ENCODE data around the gene ITGA5. TPM values are rescaled to one million over a fixed set of nuclear protein-coding genes. Genes with fewer than 3 reads are reported as not detected.

ITGA5 gene
- total and polyA plus RNA-seq, 10 donors, result 7.0 to 44.9 (median 28.2) TPM

DNA sequence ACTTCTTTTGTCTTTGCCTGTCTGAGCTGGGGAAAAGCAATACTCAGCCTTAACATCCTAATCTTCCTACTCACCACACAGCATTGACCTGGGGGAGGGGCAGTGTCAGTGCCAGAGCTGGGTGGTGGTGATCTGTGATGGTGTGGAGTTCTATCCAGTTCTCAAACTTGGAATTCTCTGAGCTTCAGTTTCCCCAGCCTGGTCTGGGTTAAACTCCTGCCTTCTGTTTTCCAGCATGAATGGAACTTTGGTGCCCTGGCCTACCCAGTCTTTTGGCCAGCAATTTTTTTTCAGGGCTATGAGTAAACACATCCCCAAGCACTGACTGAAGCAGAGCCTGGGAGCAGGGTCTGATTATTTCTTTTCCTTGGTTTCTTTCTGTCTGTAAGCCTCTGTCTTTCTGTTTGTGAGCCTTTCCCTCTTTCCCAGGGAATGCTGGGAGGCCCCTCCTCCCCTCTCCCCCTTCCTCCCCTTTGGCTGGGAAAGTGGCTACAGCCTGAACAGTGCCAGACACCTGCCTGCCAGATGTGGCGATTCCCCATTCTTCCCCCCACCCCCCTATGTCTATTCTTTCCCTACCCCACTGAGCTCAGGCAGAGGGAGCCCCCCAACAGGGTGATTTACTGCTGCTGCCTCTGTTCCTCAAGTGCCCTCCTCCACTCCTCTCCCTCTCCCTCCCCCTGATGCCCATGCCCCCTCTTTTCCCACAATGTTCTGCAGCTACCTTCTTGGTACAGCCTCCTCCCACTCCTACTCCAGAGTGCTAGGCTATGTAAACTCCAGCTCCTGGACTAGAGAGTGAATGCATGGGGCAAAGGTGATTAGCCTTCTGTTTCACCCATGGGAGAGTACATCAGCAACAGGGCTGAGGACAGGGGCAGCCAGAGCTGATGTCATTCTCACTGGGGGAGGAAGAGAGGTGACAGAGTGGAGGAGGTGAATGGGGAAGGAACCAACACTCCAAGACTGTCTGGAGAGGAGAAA, 65.9 kb downstream of the ITGA5 start:
- no peak for DNase-seq
- peaks cover 2 to 32% (median 15%) of the 10 kb centered on the region in 6 donors for H3K4me1 ChIP-seq
- 66 to 93% (median 83%) methylated on average over 1 of the region's 1 CpG for WGBS, 5 donors
- H3K27ac ChIP-seq, result no peak overlapping the region
- H3K36me3 ChIP-seq, result peaks cover 4 to 70% (median 34%) of the 10 kb centered on the region in 6 donors
- TF ChIP-seq CTCF (IDR thresholded peaks at IDR 0.05 in 8 of 11, conservative IDR thresholded peaks at IDR 0.05 in 3 of 11), result no peak
- TF ChIP-seq POLR2A (IDR thresholded peaks at IDR 0.05), result no peak
- TF ChIP-seq POLR2AphosphoS5 (IDR thresholded peaks at IDR 0.05), result no peak
- no peak overlapping the region for H3K4me3 ChIP-seq
- no peaks in the 10 kb centered on the region for H3K9me3 ChIP-seq
- no peaks in the 10 kb centered on the region for H3K27me3 ChIP-seq (replicated peaks in 1 of 7)
- intact Hi-C loops (cut with DNase I; ENCODE audit: low total_unique reads), result no loop called here

DNA sequence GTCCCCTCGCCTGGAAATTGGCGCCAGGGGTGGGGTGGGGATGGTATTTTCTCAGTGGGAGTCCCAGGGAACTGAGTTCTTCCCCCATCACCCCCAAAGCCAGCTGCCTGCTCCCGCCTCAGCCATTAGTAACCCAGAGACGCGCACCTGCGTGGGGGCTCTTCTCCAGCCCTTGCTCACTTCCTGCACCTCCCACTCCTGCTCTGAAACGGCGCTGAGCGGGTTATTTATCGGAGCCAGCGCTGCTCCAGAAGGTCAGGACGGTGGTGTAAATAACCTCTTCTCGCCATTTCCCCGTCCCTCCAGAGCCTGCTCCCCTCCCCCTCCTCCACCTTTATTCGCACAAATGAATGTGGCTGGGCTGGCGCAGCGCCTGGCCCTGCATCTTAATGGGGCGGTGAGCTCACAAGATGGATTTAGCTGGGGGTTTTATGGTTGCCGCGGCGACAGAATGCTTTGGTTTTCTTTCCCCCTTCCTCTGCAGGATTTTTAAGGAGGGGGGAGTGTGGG, 67.0 kb downstream of the ITGA5 start:
- TF ChIP-seq POLR2A (IDR thresholded peaks at IDR 0.05) (no peak), POLR2AphosphoS5 (IDR thresholded peaks at IDR 0.05) (peak in 2 of 3 donors; percentile 7 to 11)
- no peaks in the 10 kb centered on the region for H3K9me3 ChIP-seq
- no peak for DNase-seq
- peaks cover 0 to 21% (median 10%) of the 10 kb centered on the region in 6 donors for H3K4me1 ChIP-seq
- WGBS, 5 donors, result 19 to 43% (median 33%) methylated on average over 21 of the region's 21 CpGs
- H3K36me3 ChIP-seq, result peaks cover 4 to 81% (median 44%) of the 10 kb centered on the region in 6 donors
- intact Hi-C loops (cut with DNase I; ENCODE audit: low total_unique reads), result no loop called here
- no peak overlapping the region for H3K27ac ChIP-seq
- no peaks in the 10 kb centered on the region for H3K27me3 ChIP-seq (replicated peaks in 1 of 7)
- no peak overlapping the region for H3K4me3 ChIP-seq

- WGBS, 5 donors, result 67 to 80% (median 75%) methylated on average over 4 of the region's 4 CpGs
- H3K36me3 ChIP-seq, result peaks cover 4 to 88% (median 51%) of the 10 kb centered on the region in 6 donors
- intact Hi-C loops (cut with DNase I; ENCODE audit: low total_unique reads), result no loop called here
Observed at GRCh38 chr12:54351341-54351740, 67.7 kb downstream of the ITGA5 start.

GRCh38 chr12:54350743-54351142, 68.3 kb downstream of the ITGA5 start:
- Histone ChIP-seq H3K9me3 (no peaks in the 10 kb centered on the region), H3K27me3 (replicated peaks in 1 of 7) (no peaks in the 10 kb centered on the region), H3K4me3 (no peak overlapping the region), H3K36me3 (peaks cover 4 to 88% (median 57%) of the 10 kb centered on the region in 6 donors), H3K27ac (no peak overlapping the region), H3K4me1 (peaks cover 0 to 20% (median 10%) of the 10 kb centered on the region in 6 donors)
- intact Hi-C loops (cut with DNase I; ENCODE audit: low total_unique reads), result no loop called here
- WGBS, 5 donors, result 64 to 92% (median 79%) methylated on average over 3 of the region's 3 CpGs
- no peak for DNase-seq
- TF ChIP-seq POLR2AphosphoS5 (IDR thresholded peaks at IDR 0.05), result no peak
- no peak for TF ChIP-seq POLR2A (IDR thresholded peaks at IDR 0.05)
- no peak for TF ChIP-seq CTCF (IDR thresholded peaks at IDR 0.05 in 8 of 11, conservative IDR thresholded peaks at IDR 0.05 in 3 of 11)

More at GRCh38 chr12:54351341-54351740, 67.7 kb downstream of the ITGA5 start:
- no peak overlapping the region for H3K27ac ChIP-seq
- TF ChIP-seq POLR2AphosphoS5 (IDR thresholded peaks at IDR 0.05), result no peak
- TF ChIP-seq CTCF (IDR thresholded peaks at IDR 0.05 in 8 of 11, conservative IDR thresholded peaks at IDR 0.05 in 3 of 11), result no peak
- no peak for TF ChIP-seq POLR2A (IDR thresholded peaks at IDR 0.05)
- no peaks in the 10 kb centered on the region for H3K27me3 ChIP-seq (replicated peaks in 1 of 7)
- H3K4me3 ChIP-seq, result no peak overlapping the region
- DNase-seq, result no peak
- no peaks in the 10 kb centered on the region for H3K9me3 ChIP-seq
- H3K4me1 ChIP-seq, result peaks cover 0 to 20% (median 10%) of the 10 kb centered on the region in 6 donors

Measured in spleen (tissue), 11 donors.